NK-92 (cell line): ENCODE measurements around the gene OPRM1.

Experiments used
- DNase-seq: peaks from one replicate; lab custom pipeline; 2025; ENCODE audit not compliant: unreplicated experiment; lab: John Stamatoyannopoulos, UW

The OPRM1 gene

DNA sequence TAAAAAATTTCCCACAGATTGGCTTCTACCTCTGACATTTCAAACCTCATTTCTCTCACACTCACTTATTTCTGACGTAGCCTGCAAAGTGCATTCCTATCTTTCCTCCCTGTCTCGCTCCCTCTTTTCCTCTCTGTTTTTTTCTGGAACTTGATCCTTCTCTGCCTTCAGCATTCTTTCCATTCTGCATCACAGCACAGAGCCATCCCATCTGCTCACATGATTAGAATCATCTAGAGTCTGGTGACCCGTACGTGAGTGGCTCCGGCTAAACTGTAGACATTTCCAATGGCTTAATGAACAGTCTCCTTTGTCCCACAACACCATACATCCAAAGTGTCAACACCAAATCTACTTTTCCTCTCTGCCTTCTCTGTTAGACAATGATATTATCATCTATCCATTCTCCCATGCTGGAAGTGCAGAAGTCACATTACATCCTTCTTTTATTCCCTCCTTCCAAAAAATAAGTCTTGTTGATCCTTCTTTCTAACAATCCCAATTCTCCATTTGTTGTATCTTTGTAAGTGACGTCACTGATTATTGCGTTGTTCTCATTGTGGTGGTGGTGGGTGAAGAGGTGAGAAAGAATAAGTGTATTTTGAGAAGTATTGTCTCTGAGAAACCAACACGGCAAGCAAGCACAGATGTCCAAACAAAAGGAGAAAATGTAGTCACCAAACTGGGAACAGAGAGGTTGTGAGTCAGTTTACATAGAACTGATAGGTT, 41.6 kb downstream of the OPRM1 start:
- DNase-seq: no peak

DNA sequence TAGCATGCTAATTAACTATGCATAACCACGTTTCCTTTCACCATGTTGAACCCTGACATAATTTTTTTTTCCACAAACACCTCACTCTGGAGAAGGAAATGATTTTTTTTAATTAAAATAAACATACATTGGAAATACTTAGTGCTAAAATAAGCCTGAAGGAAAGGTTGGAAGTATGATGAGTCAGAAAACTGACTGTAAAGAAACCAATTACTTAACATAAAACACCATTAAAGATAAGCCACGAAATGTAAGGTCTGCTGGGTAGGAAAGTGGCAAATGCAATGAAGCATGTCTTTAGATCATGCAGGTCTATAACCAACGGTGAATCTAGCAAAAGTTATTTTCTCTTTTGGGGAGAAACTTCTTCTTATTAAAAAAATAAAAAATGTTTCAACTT, 47.5 kb downstream of the OPRM1 start:
- no peak for DNase-seq

DNA sequence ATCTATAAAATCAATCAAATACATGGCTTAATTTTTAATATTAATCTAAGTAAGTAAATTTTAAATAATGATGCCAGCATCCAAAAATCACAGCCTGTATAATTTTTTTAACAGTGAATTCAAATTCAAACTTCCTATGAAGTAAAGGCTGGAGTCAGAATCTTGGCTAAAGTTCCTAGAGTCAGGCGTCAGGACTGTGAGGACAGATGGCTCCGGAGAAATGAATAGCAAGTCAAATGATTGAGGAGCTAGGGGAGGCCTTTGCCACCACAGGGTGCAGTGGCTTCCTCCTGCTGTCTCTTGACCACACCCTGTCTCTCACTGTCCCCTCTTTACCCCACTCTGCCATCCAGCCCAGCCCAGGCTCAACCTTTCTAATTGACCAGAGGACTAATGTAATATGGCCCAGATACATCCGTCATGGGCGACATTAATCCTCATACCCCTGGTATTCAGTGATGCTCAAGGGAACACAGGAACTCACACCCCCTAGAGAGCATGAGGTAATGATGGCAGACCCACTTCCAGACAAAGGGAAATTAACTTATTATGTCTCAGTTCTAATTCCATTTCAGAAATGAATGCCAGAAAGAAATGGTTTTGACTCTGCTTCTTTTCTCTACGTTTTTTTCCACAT, 53.4 kb downstream of the OPRM1 start:
- DNase-seq: no peak

DNA sequence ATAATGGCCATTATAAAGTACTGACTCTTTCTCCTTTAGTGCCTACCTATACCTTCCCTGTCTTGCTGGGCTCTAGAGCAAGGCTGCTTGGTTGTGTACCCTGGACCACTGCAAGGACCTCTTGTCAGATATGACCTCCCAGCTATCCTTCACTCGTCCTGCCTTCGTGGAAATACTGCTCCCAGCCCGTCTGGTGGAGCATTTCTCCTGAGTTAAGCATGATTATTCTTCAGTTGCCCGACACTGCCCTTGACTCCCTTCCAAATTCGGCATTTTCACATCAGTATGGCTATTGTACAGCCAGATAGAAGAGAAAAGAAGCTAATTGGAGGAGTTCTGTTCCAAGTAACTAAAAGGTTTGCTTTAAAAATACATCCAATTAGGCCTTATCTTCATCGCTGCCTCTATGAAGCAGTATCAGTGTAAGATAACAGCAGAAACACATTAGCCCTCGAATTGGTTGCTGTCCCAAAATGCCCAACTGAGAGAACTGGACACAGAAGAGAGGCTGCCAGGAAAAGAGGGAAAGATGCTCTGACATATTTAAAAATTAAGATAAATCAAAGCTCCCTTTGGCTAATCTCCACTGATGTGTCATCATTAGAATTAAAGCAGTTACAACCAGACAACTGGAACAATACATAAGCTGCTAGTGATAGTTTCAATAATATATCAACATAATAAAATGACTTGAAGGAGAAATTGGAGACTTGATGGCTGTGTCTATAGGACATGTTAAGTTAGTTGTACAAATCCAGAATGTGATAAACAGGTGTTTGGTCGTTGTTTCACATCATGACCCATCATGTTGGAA, 54.4 kb downstream of the OPRM1 start:
- DNase-seq: no peak

DNA sequence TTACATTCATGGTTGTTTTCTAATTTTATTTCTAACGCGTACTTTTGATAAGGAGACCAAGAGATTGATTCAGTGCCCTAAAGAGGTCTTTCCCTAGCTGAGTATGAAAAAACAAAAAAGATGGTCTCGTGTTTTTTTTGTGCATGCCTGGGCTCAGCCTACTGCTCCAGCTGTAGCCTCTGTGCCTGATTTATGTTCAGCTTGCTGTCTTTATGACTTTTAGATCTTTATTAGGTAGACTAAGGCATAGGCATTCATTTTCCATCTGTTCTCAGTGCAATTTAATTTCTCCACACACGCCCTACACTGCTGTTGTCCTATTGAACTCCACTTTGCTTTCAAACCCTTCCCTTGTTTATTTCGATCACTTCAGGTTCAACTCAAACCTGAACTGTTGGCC, 56.5 kb downstream of the OPRM1 start:
- DNase-seq: no peak

DNA sequence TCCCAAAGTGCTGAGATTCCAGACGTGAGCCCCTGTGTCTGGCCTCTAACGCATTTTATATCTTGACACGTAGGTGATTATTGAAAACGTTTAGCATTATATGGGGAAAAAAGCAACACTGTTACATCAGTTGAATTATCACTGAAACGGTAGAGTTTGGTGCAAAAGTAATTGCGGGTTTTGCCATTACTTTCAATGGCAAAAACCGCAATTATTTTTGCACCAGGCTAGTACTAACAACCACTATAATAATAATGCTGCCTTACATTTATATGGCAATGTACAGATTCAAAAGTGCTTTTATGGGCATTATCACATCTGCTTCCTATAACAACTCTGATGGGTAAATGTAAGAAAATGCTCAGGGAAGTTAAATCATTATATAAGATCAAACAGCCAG, 57.3 kb downstream of the OPRM1 start:
- no peak for DNase-seq

DNA sequence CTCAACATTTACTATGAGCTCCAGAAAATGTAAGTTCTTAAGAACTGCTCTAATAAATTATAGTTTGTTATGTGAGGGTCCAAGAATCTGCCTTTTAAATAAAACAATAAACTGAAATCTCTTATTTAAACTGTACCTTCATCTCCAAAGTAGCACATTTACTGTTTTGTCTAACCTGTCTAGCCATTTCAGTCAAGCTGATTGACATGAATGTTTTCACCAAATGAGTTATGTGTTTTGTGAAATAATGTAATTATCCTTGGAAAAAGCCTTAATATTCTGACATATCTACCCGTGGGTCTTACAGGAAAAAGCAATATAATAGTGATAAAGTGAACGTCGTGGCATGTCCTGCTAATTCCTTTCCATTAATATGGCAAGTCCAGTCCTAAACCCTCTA, 57.8 kb downstream of the OPRM1 start:
- no peak for DNase-seq

DNA sequence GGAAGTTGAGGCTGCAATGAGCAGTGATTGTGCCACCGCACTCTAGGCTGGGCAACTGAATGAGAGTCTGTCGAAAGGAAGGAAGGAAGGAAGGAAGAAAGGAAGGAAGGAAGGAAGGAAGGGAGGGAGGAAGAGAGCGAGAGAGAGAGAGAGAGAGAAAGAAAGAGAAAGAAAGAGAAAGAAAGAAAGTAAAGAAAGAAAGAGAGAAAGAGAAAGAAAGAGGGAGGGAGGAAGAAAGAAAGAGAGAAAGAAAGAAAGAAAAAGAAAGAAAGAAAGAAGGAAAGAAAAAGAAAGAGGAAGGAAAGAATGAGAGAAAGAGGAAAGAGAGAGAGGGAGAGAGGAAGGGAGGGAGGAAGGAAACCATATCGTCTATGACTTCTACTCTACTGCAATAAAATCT, 60.2 kb downstream of the OPRM1 start:
- no peak for DNase-seq

DNA sequence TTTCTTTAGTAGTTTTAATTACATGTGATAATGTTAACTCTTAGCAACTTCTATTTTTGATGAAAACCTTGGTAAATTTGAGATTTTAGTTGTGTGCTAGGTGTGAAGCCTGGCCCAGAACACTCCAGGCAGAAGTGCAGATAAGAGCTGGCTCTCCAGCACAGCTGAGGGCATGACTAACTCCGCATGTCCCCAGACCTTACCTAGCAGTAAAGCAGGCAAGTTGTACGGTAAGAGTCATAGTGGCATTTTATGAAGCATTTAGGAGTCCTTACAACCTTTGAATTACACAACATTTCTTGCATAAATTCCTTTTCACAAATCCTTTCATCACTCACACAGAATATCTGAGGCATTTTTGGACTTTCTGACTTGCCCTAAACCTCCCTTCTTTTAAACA, 67.2 kb downstream of the OPRM1 start:
- no peak for DNase-seq

DNA sequence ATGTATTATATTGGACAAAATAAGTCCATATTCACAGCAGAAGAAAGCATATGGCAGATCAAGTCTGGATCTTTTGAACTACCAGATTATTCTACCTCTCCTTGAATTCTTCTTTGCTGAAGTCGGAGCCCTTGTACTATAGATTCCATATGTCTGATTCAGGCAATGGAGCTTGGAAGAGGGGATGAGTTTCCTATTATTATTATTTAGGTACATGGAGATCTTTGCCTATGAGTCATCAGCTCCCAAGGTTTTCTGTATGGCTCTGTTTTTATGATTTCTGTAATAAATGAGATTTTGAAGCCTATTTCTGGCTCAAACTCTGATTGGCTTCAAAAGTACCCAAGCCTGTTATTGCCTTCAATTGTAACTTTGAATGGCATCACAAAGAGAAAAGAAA, 72.0 kb downstream of the OPRM1 start:
- DNase-seq: no peak

DNA sequence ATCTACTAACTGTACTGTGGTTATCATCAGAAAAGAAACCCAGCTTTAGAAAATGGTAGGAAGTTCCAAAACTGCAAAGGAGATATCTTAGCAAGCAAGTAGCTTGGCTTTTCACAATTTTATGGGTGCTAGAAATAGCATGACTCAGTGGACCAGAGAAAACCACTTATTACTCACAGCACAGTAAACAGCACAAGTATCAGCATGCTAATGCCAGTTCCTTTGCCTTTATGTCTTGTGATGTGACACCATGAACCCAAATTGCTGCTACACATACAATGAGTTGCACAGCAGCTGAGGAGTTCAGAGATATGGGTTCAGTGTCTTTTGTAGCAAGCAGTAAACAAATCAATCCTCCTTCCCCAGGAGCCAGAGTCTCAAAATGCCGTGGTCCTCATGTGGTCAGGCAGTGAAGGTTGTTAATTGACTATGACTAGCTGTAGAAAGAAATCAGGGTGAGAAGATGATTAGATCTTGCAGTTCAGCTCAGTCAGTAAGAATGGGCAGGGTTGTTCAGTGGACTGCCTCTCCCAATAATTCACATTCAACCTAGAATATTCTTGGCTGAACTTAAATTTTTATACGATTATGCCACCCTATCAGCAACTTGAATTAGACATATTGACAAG, 73.3 kb downstream of the OPRM1 start:
- DNase-seq: no peak

DNA sequence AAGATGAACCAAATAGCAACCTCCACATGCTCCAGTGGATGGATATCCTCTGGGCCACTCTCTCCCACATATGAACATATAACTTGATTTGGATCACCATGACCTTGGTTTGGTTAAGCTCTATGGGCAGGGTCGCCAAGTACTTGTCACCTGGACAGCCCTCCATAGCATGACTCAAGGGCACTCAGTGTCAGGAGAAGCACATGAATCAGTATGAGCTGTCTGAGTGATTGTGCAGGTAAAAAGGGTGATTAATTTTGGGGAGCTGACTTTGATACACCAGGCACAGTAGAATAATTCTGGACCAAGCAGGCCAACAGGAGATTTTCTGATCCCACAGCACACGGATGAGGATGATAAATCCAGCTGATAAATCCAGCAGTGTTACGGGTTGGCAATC, 74.4 kb downstream of the OPRM1 start:
- DNase-seq: no peak

DNA sequence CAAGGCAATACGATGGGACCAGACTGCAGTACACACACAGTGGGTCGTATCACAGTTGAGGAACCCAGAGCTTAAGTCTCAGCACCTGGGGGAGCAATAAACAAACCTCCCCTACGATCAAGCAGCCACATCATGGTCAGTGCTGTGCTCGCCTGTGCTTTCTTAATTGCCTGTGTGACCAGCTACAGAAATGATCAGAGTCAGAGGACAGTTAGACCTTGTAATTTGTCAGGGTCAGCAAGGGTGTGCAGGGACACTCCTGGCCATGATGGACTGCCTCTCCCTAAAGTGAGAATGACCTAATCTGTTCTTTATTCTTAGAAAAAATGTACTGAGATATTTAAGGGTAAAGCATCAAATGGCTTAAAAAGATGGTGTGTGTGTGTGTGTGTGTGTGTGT, 78.4 kb downstream of the OPRM1 start:
- DNase-seq: no peak

DNA sequence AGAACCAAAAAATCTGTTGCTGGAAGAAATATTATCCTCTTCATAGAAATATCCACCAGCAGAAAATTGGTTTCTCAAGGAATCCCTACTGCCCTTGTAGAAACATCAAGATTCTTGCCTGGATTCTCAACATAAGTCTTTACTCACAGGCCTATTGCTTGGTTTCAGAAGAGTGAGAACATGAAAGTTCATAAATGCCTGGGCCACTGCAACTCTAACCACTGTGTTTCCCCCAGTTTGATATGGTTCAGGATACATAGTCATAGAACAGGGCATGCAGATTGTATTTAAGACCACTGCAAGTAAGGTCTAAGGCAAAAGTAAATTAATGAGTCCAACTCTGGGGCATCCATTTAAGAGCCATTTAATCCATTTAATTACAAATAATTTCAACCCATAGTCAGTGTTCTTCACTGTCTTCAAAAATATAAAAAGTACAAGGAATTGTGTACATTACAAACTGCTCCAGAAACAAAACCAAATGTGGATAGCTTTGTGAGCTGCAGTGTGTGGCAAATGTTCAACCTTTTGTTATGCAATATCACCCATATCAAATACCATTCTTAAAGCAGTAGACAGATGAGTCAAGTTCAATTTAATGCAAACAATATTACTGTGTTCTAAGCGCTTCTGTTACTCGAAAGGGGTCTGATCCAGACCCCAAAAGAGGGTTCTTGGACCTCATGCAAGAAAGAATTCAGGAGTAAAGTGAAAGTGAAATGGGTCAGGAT, 83.3 kb downstream of the OPRM1 start:
- no peak for DNase-seq

DNA sequence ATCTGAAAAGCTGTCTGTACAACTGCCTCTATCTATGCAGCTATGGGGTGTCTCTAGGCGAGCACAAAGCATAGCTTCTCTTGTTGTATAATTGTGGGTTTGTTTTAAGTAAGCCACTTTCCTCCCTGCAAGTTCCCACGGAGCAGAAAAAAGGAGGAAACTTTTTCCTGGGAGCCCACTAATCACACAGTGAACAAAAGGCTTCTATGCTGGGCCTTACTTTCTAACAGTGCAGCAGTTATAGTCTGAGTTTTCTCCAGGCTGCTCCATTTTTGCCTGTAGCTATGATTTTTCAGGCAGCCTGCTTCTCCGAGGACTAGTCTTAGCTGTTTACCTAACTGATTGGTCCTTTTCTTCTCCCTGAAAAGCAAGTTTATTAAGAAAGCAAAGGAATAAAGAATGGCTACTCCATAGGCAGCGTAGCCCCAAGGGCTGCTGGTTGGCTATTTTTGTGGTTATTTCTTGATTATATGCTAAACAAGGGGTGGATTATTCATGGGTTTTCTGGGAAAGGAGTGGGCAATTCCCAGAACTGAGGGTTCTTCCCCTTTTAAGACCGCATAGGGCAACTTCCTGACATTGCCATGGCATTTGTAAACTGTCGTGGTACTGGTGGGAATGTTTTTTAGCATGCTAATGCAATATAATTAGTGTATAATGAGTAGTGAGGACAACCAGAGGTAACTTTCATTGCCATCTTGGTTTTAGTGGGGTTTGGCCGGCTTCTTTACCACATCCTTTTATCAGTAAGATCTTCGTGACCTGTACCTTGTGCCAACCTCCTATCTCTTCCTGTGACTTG, 84.3 kb downstream of the OPRM1 start:
- no peak for DNase-seq

DNA sequence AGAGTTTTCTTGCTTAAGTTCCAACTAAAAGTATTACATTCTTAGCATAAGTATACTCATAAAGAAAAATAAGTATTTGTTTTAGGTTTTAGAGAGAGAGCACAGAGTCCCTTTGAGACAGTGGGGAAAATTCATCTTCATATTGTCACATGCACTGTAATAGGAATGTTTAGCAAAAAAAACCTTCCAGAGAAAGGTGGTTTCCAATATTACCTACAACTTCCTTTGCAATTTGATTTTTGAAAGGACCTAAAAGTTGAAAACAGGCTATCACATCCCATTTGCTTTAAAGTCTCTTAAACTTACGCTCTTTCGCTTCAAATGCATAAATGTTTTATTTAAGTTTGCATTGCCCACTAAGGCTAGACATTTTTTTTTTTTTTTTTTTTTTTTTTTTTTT, 86.4 kb downstream of the OPRM1 start:
- no peak for DNase-seq

DNA sequence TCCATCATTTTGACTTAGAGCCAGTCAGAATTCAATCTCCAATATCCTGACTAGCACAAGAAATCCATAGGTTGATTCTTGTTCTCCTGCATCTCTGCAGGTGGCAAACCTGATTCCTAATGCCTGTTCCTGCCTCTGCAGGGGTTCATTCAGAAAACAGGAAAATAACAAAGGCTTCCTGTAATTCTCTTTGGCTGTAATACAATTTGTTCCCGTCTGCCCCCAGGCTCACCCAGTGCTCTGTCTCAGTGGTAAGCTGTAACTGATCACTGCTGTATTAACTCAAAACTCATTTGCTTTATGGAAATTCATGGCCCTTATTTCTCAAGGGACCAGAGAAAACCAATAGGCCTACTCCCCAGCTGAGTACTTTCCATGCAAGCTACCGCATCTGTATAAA, 88.6 kb downstream of the OPRM1 start:
- DNase-seq: no peak

DNA sequence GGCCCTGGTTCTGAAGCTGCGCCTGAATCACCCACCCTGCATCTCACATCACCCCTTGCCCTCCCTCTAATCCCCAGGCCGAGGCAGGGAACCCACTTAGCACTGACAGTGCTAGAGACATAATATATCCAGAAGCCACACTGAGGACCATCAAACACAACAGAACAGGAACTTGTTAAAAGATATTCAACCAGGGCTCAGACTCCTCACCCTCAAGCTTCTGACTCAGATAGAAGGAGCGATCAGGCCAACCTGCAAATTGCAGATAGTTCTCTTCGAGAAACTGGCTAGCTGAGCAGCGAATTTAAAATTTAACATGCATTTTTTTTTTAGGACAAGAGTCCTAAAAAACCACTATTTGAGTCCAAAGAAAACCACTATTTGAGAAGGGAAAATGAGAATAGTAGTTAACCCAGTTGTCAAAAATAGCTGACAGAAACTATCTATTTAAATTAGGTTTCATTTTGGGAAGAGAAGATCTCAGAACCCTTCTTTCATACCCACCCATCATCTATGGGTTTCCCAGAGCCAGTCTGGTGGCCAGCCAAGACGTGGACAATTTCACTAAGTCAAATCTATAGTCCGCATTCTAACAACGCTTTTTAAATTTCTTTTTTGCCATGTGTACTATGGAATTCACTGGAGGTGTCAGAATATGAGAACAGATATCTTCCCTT, 95.6 kb downstream of the OPRM1 start:
- DNase-seq: no peak

DNA sequence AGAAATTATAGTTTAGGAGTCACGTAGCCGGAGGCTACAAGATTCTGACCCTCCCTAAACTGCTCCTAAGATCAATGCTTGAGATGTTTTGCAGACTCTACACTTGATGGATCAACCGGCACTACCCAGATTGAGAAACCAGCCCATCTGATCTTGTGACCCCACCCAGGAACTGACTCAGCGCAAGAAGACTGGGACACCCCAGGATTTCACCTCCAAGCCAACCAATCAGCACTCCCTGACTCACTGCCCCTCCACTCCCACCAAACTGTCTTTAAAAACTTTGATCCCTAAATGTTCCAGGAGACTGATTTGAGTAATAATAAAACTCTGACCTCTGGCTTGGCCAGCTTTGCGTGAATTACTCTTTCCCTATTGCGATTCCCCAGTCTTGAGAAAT, 99.8 kb downstream of the OPRM1 start:
- no peak for DNase-seq

DNA sequence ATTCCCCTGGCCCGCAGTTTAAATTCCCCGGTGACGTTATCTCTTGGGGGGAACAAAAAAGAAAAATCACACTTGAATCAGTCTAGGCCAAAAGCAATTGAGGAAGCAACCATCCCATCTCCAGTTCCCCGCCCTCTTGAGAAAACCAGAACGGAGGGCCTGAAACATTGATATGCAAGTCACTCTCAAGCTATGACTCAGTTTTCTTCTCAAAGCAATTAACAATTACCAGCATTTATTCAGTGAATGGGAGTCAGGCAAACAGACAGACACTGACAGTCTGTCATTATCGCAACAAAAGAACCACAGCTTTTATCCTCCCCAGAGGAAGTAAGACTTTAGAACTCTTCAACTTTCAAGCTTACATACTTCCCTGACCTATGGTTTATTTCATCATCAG, 100.9 kb downstream of the OPRM1 start:
- DNase-seq: no peak
